Stimulated activated CD4-positive, alpha-beta T cell treated with anti-CD3 and anti-CD28 coated beads, TNF-alpha, amount 100 ng/mL, for 24 hours (primary cell): Measurements from ENCODE around the gene PLXND1.
A peak's percentile ranks its signal among the peaks of the same experiment; 100 is the strongest.

ENCODE experiments used
- DNase-seq, 3 experiments: peaks; one replicate each; pipeline ENCODE4 v3.0.0-alpha.2; 2020; ENCODE audit warnings: low read depth in 3 of 3

PLXND1 gene

GRCh38 chr3:129586746-129587430, 19.6 kb downstream of the PLXND1 start:
- DNase-seq = no peak

GRCh38 chr3:129585949-129586657, 20.4 kb downstream of the PLXND1 start:
- no peak for DNase-seq

- no peak for DNase-seq
Measured at GRCh38 chr3:129584631-129585030, 21.8 kb downstream of the PLXND1 start.

- no peak for DNase-seq
Measured at GRCh38 chr3:129583289-129583688, 23.2 kb downstream of the PLXND1 start.

DNA sequence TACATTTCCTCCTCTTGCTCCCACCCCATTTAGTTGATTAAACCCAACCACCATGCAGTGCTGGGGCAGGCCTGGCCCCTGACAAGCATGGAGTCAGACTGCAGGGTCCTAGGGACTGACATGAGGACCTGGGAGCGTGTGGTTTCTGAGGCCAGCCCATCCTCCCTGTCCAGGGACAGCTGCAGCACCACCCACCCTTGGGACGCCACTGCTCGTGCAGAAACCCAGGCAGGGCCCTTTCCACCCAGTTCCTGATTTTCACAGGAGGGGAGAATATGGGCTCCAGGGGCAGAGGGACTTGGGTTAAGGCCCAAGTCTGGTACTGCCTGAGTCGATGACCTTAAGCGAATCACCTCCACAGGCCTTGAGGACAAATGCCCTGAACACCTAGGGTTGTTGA, 23.7 kb downstream of the PLXND1 start:
- no peak for DNase-seq

DNA sequence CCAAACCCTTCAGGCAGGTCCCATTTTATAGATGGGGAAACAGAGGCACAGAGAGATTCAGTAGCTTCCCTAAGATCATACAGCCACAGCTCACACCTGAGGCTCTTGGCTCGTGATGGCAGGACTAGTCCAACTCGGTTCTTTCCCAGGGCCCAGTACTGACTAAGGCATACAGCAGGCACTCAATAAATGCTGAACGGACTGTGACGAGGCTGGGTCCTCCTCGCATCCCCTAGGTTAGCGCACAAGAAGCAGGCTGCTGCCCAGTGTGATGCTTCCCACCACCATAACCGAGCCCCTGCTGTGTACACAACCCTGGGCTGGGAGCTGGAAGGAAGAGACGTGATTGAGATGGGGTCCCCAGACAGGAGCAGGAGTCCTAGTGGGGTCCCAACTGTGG, 24.9 kb downstream of the PLXND1 start:
- no peak for DNase-seq

- no peak for DNase-seq
Measured at GRCh38 chr3:129579991-129580390, 26.5 kb downstream of the PLXND1 start.

- DNase-seq = no peak
Measured at GRCh38 chr3:129577925-129578786, 28.3 kb downstream of the PLXND1 start.

DNA sequence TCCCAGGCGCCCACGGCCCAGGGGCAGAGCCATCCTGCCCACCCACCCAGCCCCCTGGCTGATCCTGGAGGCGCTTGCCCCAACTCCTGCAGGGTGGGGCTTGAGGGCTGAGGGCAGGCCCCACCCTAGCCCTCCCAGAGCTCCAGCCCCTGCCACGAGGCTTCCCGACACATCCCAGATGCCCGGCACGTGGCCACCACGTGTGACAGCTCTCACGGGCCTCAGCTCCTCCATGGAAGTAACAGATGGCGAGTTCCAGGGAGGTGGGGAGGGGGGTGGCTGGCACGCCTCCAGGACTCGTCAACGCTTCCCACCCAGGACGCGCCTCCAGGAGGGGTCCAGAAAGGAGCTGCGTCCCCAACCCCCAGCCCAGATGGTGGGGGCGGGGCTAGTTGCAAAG, 29.1 kb downstream of the PLXND1 start:
- no peak for DNase-seq

DNA sequence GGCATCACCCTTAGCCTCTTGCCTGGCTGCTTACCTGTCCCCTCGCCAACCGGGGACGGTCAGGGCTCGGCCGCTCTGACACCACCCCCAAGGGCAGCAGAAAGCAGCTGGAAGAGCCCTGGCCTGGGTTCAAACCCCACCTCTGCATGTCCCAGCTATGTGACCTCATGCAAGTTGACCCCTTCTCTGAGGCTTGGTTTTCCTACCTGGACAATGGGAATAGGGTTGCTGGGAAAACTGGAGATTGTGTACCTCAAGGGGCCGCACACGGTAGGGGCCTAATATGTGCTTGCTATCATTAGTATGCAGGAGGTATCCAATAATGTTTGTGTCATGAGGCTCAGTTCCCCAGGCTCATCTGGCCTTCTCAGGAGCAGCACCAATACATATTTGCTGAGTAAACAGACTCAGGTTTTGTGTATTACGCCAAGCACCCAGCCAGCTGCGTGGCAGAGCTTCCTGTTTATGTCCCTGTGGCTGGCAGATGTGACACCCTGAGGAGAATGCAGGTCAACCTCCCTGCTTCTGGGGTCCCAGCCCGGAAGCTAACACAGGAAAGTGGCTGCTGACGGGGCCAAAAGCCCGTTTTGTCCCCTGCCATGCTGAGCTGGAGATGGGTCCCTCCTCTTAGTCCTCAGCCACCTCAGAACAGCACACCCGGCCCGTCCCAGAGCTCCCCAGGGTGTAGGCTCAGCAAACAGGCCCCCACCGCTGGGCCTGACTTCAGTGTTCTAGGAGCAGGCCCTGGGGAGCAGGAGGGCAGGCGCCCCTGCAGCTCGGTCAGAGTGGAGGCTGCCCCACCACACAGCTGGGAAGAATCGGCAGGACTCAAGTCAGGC, 29.7 kb downstream of the PLXND1 start:
- peak in 2 of 3 experiments; percentile 1 to 15 for DNase-seq

- DNase-seq = no peak
Measured at GRCh38 chr3:129575997-129576384, 30.5 kb downstream of the PLXND1 start.

- no peak for DNase-seq
Measured at GRCh38 chr3:129575233-129575996, 31.1 kb downstream of the PLXND1 start.

DNA sequence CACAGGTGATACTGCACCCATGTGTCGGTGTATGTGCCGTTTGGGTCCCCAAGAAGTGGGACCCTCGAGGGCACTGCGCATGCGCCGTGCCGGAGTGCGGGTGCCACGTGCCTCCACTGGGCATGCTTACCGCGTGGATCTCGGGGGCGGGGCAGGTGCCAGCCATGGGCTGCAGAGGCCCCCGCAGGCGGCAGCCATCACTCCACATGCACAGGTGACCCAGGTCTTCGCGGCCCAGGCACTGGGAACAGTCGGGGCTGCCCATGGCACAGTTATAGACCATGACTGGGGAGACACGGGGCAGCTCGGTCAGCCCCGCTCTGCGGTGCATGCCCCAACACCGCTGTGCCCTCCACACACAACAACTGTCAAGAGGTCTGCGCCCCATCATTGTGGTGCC, 32.3 kb downstream of the PLXND1 start:
- no peak for DNase-seq

- DNase-seq = no peak
Measured at GRCh38 chr3:129573493-129573892, 33.0 kb downstream of the PLXND1 start.

DNA sequence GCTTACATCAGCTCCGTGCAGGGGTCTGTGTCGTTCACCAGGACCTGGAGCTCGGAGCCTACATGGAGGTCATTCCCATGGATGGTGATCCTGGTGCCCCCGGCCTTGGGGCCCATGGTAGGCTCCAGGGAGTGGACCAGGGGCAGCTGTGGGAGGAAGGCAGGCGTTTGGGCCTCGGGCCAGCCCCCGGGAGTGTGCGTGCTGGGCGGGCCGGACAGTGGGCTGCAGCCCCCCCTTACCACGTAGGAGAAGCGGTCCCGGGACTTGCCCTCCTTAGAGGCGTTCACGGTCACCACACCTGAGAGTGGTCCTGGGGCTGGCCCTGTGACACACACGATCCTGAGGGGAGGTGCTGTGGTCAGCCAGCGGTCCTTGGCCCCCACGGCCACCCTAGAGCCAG, 33.9 kb downstream of the PLXND1 start:
- DNase-seq = no peak

DNA sequence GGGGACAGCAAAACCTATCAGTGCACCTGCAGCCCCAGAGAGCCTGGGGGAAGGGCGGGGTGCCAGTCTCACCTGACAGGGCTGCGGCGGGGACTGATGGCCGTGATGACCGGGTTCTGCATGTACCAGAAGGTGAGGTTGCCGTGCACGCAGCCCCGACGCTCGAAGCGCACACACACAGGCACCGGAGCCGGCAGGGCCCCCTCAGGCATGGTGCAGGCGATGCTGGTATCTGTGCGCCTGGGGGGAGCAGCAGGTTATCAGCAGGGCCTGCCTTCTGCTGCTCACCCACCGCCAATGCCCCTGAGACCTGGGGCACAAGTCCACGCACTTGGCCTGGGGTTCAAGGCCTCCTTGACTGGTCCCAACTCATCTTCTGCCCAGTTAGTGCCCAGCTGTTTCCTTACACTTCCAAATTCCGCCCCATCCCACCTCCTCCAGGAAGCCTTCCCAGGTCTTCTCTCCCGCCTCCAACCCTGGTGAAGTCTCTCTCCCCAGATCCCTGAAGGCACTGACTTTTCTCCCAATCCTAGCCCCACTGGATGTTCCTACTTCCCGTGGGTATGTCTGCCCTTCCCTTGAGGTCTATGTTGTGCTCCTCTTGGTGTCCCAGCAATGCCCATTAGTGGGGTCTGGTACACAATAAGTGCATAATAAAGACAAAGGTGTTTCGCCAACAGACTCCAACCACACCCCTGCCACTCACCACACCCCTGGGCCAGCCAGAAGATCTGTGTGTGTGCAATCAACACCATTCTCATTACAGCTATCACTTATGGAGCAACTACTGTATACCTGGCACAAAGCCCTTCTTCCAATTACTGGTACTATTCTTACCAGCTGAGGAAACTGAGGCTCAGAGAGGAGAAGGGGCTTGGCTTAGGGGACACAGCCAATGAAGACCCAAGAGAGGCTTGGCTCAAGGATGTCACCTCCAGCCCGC, 34.6 kb downstream of the PLXND1 start:
- no peak for DNase-seq

DNA sequence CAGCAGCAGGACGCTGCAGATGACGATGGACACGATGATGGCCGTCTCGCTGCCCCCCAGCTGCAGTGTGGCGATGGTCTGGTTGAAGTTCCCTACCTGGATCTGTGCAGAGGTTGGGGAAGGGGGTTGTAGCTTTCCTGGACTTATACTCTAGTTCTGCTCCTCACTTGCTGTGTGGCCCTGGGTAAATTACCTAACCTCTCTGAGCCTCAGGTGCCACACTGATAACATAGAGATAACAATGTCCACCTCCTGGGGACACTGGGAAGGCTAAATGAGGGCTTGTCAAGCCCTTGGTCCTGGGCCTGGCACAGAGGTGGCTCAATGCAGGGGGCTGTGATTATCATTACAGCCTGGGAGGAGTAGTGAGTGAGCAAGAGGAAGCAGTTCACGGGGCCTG, 36.6 kb downstream of the PLXND1 start:
- no peak for DNase-seq

GRCh38 chr3:129567939-129568338, 38.5 kb downstream of the PLXND1 start:
- DNase-seq = no peak

DNA sequence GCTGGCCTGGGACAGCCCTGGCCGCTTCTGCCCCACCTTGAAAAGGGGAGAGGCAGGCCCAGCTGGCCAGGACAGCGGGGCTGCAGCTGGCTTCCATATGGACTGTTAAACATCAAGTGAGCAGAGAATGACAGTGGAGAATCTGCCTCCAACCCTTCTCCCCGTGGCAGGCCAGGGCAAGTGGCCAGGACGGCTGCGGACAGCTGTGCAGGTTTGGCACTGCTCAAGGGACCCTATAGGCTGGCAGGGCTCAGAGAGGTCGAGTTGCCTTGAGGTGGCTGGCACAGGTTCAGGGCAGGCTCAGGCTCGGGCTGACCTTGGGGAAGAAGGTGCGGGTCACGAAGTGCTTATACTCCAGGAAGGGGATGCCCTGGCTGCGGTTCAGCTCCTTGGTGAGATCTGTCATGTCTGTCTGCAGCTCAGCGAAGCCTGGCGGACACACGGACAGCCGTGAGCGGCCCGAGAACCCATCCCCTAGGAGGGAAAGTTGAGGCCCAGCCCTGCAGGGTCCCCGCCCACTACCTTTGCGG, 39.2 kb downstream of the PLXND1 start:
- DNase-seq = no peak

GRCh38 chr3:129565902-129566301, 40.6 kb downstream of the PLXND1 start:
- no peak for DNase-seq
